Body of pancreas (tissue), 4 donors: Measurements from ENCODE around the gene LRWD1.

Experiments used
- POLR2A ChIP-seq, 3 donors: fragments of 450-650 bp; IDR thresholded peaks; one replicate each; pipeline ENCODE4 v1.6.1; 2016; ENCODE audit warnings: antibody characterized with exemption in 3 of 3, mild to moderate bottlenecking in 2 of 3
- TF ChIP-seq, protein P1 (sequence below), 7 experiments: fragments of 450-650 bp in 4 of 7; fragments of 200-600 bp in 3 of 7; sonication (generic) in 3 of 7; IDR thresholded peaks; one replicate each; pipeline ENCODE4 v1.5.1; 2016 to 2019; ENCODE audit warnings: antibody characterized with exemption in 7 of 7

GRCh38 chr7:102425639-102426267 is 39.0 kb upstream of the LRWD1 start:
- TF ChIP-seq, protein P1, sequence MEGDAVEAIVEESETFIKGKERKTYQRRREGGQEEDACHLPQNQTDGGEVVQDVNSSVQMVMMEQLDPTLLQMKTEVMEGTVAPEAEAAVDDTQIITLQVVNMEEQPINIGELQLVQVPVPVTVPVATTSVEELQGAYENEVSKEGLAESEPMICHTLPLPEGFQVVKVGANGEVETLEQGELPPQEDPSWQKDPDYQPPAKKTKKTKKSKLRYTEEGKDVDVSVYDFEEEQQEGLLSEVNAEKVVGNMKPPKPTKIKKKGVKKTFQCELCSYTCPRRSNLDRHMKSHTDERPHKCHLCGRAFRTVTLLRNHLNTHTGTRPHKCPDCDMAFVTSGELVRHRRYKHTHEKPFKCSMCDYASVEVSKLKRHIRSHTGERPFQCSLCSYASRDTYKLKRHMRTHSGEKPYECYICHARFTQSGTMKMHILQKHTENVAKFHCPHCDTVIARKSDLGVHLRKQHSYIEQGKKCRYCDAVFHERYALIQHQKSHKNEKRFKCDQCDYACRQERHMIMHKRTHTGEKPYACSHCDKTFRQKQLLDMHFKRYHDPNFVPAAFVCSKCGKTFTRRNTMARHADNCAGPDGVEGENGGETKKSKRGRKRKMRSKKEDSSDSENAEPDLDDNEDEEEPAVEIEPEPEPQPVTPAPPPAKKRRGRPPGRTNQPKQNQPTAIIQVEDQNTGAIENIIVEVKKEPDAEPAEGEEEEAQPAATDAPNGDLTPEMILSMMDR (IDR thresholded peaks at IDR 0.05): no peak
- peak in 1 of 3 donors; percentile 47 for TF ChIP-seq POLR2A (IDR thresholded peaks at IDR 0.05)
